ENCODE results near the gene ZDHHC5. TPM values are rescaled to one million over a fixed set of nuclear protein-coding genes. Genes with fewer than 3 reads are reported as not detected.

ZDHHC5 gene
- total and polyA plus RNA-seq, 2 of the 13 experiments (the other 11 are each of a cell fraction or from before 2014, with no cell fraction given): 26.6 to 34.0 TPM

DNA sequence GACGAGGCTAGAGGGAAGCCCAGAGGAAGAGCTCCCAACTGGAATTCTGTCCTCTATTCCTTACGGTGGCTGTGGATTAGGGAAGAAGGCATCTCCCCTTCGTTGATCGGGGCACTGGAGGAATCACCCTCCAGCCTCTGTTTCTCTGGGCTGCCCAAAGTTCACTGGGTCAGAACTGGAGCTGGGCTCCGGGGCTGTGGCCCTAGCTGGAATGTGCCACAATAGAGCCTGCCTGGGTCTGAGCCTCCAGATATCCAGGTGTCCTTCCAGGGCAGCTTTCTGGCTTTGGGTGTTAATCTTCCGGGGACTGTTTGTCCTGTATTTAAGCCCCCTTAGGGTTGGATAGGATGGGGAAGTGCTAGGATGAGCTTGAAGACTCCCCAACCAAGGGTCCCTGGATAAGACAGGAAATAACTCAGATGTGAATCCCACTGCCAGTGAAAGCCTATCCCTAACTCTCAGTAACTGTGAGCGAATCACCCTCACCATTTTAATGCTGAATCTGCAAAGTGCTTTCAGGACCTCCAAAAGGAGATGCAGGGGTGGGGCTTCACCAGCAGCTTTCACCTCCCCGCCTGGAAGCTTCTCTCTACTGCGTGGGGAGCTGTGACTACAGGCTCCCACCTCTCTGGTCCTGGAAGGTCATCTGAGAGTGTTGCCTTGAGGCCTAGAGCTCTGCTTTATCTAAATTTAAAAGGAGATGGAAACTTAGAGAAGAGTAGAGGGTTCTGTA, 27.7 kb upstream of the ZDHHC5 start (continued):
- TF ChIP-seq FUBP1 (CRISPR knock-in tag; IDR thresholded peaks at IDR 0.05; ENCODE audit: borderline replicate concordance) (no peak), NFYC (CRISPR knock-in tag; IDR thresholded peaks at IDR 0.05) (no peak; the same call in 1 of the 2 replicates), SALL1 (CRISPR knock-in tag; IDR thresholded peaks at IDR 0.05) (no peak), ZNF619 (CRISPR knock-in tag; IDR thresholded peaks at IDR 0.05) (no peak), SCMH1 (CRISPR knock-in tag; IDR thresholded peaks at IDR 0.05; ENCODE audit: borderline replicate concordance) (no peak), ZSCAN22 (CRISPR knock-in tag; IDR thresholded peaks at IDR 0.05) (no peak), MTF2 (CRISPR knock-in tag; IDR thresholded peaks at IDR 0.05; ENCODE audit: borderline replicate concordance) (no peak), CC2D1A (CRISPR knock-in tag; IDR thresholded peaks at IDR 0.05) (no peak), STAT6 (CRISPR knock-in tag; IDR thresholded peaks at IDR 0.05; ENCODE audit: borderline replicate concordance) (no peak), ZFP36L1 (CRISPR knock-in tag; IDR thresholded peaks at IDR 0.05) (no peak), HHEX (CRISPR knock-in tag; IDR thresholded peaks at IDR 0.05) (no peak), ZBTB42 (CRISPR knock-in tag; IDR thresholded peaks at IDR 0.05) (no peak), ZGPAT (CRISPR knock-in tag; IDR thresholded peaks at IDR 0.05) (0 out of 2 replicates have a peak, but pooled peaks have one; percentile 21), ZKSCAN5 (CRISPR knock-in tag; IDR thresholded peaks at IDR 0.05) (no peak), ZBTB1 (CRISPR knock-in tag; IDR thresholded peaks at IDR 0.05; ENCODE audit: borderline replicate concordance) (no peak), GATAD2A (CRISPR knock-in tag; IDR thresholded peaks at IDR 0.05) (no peak)
- TF ChIP-seq, protein P1, sequence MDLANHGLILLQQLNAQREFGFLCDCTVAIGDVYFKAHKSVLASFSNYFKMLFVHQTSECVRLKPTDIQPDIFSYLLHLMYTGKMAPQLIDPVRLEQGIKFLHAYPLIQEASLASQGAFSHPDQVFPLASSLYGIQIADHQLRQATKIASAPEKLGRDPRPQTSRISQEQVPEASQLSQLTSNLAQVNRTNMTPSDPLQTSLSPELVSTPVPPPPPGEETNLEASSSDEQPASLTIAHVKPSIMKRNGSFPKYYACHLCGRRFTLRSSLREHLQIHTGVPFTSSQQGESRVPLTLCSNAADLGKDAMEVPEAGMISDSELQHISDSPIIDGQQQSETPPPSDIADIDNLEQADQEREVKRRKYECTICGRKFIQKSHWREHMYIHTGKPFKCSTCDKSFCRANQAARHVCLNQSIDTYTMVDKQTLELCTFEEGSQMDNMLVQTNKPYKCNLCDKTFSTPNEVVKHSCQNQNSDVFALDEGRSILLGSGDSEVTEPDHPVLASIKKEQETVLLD (CRISPR knock-in tag; IDR thresholded peaks at IDR 0.05; ENCODE audit: low read depth): no peak
- TF ChIP-seq, protein P2, sequence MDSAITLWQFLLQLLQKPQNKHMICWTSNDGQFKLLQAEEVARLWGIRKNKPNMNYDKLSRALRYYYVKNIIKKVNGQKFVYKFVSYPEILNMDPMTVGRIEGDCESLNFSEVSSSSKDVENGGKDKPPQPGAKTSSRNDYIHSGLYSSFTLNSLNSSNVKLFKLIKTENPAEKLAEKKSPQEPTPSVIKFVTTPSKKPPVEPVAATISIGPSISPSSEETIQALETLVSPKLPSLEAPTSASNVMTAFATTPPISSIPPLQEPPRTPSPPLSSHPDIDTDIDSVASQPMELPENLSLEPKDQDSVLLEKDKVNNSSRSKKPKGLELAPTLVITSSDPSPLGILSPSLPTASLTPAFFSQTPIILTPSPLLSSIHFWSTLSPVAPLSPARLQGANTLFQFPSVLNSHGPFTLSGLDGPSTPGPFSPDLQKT (CRISPR knock-in tag; IDR thresholded peaks at IDR 0.05; ENCODE audit: borderline replicate concordance): no peak
